ENCODE data around the gene ATP2B2.

The ATP2B2 gene

GRCh38 chr3:10454907-10455544, 50.4 kb downstream of the ATP2B2 start:
- DNase-seq (ENCODE audit: low read depth), result no peak

GRCh38 chr3:10453431-10454163, 51.8 kb downstream of the ATP2B2 start:
- DNase-seq (ENCODE audit: low read depth), result no peak
- H3K4me3 ChIP-seq (ENCODE audit: low read length), result no peak overlapping the region
- no peak for TF ChIP-seq CTCF (IDR thresholded peaks at IDR 0.05; ENCODE audit: insufficient read depth, low read depth, low read length, missing control alignments)

More at GRCh38 chr3:10454907-10455544, 50.4 kb downstream of the ATP2B2 start:
- no peak overlapping the region for H3K4me3 ChIP-seq (ENCODE audit: low read length)
- no peak for TF ChIP-seq CTCF (IDR thresholded peaks at IDR 0.05; ENCODE audit: insufficient read depth, low read depth, low read length, missing control alignments)

- no peak overlapping the region for H3K4me3 ChIP-seq (ENCODE audit: low read length)
- TF ChIP-seq CTCF (IDR thresholded peaks at IDR 0.05; ENCODE audit: insufficient read depth, low read depth, low read length, missing control alignments), result no peak
- DNase-seq (ENCODE audit: low read depth), result no peak
These were observed 54.6 kb downstream of the ATP2B2 start for GRCh38 chr3:10450494-10451440.

GRCh38 chr3:10449436-10449835, 56.0 kb downstream of the ATP2B2 start:
- DNase-seq (ENCODE audit: low read depth), result no peak

GRCh38 chr3:10448544-10448943, 56.8 kb downstream of the ATP2B2 start:
- no peak overlapping the region for H3K4me3 ChIP-seq (ENCODE audit: low read length)
- no peak for TF ChIP-seq CTCF (IDR thresholded peaks at IDR 0.05; ENCODE audit: insufficient read depth, low read depth, low read length, missing control alignments)
- no peak for DNase-seq (ENCODE audit: low read depth)

More at GRCh38 chr3:10449436-10449835, 56.0 kb downstream of the ATP2B2 start:
- H3K4me3 ChIP-seq (ENCODE audit: low read length), result no peak overlapping the region
- TF ChIP-seq CTCF (IDR thresholded peaks at IDR 0.05; ENCODE audit: insufficient read depth, low read depth, low read length, missing control alignments), result no peak

GRCh38 chr3:10447527-10448260, 57.7 kb downstream of the ATP2B2 start:
- no peak overlapping the region for H3K4me3 ChIP-seq (ENCODE audit: low read length)
- no peak for DNase-seq (ENCODE audit: low read depth)
- no peak for TF ChIP-seq CTCF (IDR thresholded peaks at IDR 0.05; ENCODE audit: insufficient read depth, low read depth, low read length, missing control alignments)

Measured in epithelial cell of esophagus (primary cell).